Smooth muscle cell (in vitro differentiated cells): Measurements from ENCODE around the gene TAF6L. TPM values are rescaled to one million over a fixed set of nuclear protein-coding genes. Genes with fewer than 3 reads are reported as not detected.
"Not testable (repeated sequence)": the region's sequence is repeated elsewhere in the genome, so short reads cannot be mapped to it uniquely, and the experiment has no call there.

ENCODE experiments used
- DNase-seq: peaks from one replicate; lab custom pipeline; 2025; ENCODE audit not compliant: unreplicated experiment; lab: John Stamatoyannopoulos, UW
- H2AFZ ChIP-seq: fragments of 200-600 bp; sonication (generic); 2 replicates; pipeline ENCODE4 v1.6.0; 2016; ENCODE audit warnings: antibody characterized with exemption, low read depth, mild to moderate bottlenecking
- H3F3A ChIP-seq: fragments of 200-600 bp; sonication (generic); 2 replicates; pipeline ENCODE4 v1.6.0; 2017; ENCODE audit warnings: antibody characterized with exemption, low read depth
- H3K27ac ChIP-seq: fragments of 200-600 bp; sonication (generic); 2 replicates; pipeline ENCODE4 v1.5.1; 2016; ENCODE audit warnings: low read depth, mild to moderate bottlenecking
- H3K27me3 ChIP-seq: fragments of 200-600 bp; sonication (generic); 2 replicates; pipeline ENCODE4 v1.6.1; 2016; ENCODE audit warnings: low read depth, mild to moderate bottlenecking
- H3K36me3 ChIP-seq: fragments of 200-600 bp; sonication (generic); 2 replicates; pipeline ENCODE4 v1.5.1; 2016; ENCODE audit warnings: low read depth
- H3K4me1 ChIP-seq: fragments of 200-600 bp; sonication (generic); 2 replicates; pipeline ENCODE4 v1.5.1; 2016; ENCODE audit warnings: low read depth
- H3K4me2 ChIP-seq: fragments of 200-600 bp; sonication (generic); 2 replicates; pipeline ENCODE4 v1.6.0; 2016; ENCODE audit warnings: mild to moderate bottlenecking
- H3K4me3 ChIP-seq: fragments of 200-600 bp; sonication (generic); 2 replicates; pipeline ENCODE4 v1.5.1; 2016; ENCODE audit warnings: mild to moderate bottlenecking
- H3K79me2 ChIP-seq: fragments of 200-600 bp; sonication (generic); 2 replicates; pipeline ENCODE4 v1.6.0; 2016; ENCODE audit warnings: low read depth, mild to moderate bottlenecking
- H3K9ac ChIP-seq: fragments of 200-600 bp; sonication (generic); 2 replicates; pipeline ENCODE4 v1.6.0; 2016; ENCODE audit warnings: low read depth
- H3K9me3 ChIP-seq: fragments of 200-600 bp; sonication (generic); replicated peaks from 2 replicates; pipeline ENCODE4 v1.5.1; 2016; ENCODE audit warnings: low read depth
- H4K20me1 ChIP-seq: fragments of 200-600 bp; sonication (generic); 2 replicates; pipeline ENCODE4 v1.6.0; 2016; ENCODE audit warnings: low read depth
- CTCF ChIP-seq: fragments of 200-600 bp; sonication (generic); IDR thresholded peaks from 2 replicates; pipeline ENCODE4 v1.5.1; 2017; ENCODE audit warnings: borderline replicate concordance, mild to moderate bottlenecking, antibody characterized with exemption; ENCODE audit not compliant: insufficient read depth, poor library complexity, severe bottlenecking
- WGBS: methylation state at CpG from one replicate; pipeline ENCODE4 v1.1.7; 2016; ENCODE audit warnings: low lambda C conversion rate; 5-methylcytosine and 5-hydroxymethylcytosine counted together
- polyA plus RNA-seq: library from polyadenylated mRNA; unstranded; fragments of >200 nt; fragmentation: Nextera tagmentation; extraction: Ambion mirVana; gene quantifications from 2 replicates; pipeline ENCODE4 v1.2.1, GENCODE V29; 2016
- total RNA-seq: library from RNA; depleted of rRNA; stranded (reverse); fragments of >200 nt; gene quantifications from 2 replicates; pipeline ENCODE4 v1.2.3, GENCODE V29; 2014

TAF6L gene
- total and polyA plus RNA-seq, 2 experiments from 2014 or later, result 11.9 to 18.6 TPM

- WGBS, result 99% methylated on average over 4 of the region's 4 CpGs
- no peak overlapping the region for H3K27ac ChIP-seq
Measured at GRCh38 chr11:62817129-62817528, 45.9 kb downstream of the TAF6L start.

GRCh38 chr11:62823677-62824076 is 52.5 kb downstream of the TAF6L start:
- Histone ChIP-seq H3F3A (no peaks in the 10 kb centered on the region), H3K27ac (no peak overlapping the region), H3K36me3 (peaks cover 29% of the 10 kb centered on the region), H2AFZ (no peak overlapping the region), H3K4me3 (no peak overlapping the region), H3K4me1 (no peaks in the 10 kb centered on the region), H3K27me3 (no peaks in the 10 kb centered on the region), H3K4me2 (no peak overlapping the region), H4K20me1 (peaks cover 36% of the 10 kb centered on the region), H3K9me3 (no peaks in the 10 kb centered on the region), H3K9ac (no peak overlapping the region), H3K79me2 (peaks cover 31% of the 10 kb centered on the region)
- DNase-seq, result no peak
- TF ChIP-seq CTCF, result no peak
- WGBS, result 100% methylated on average over 3 of the region's 3 CpGs

More at GRCh38 chr11:62817129-62817528, 45.9 kb downstream of the TAF6L start:
- H3K9me3 ChIP-seq, result no peaks in the 10 kb centered on the region
- H2AFZ ChIP-seq, result no peak overlapping the region
- no peak for TF ChIP-seq CTCF
- H3K9ac ChIP-seq, result no peak overlapping the region
- no peaks in the 10 kb centered on the region for H3F3A ChIP-seq
- H3K4me2 ChIP-seq, result no peak overlapping the region
- H3K4me1 ChIP-seq, result no peaks in the 10 kb centered on the region
- H3K79me2 ChIP-seq, result no peaks in the 10 kb centered on the region
- peaks cover 6% of the 10 kb centered on the region for H4K20me1 ChIP-seq
- peaks cover 17% of the 10 kb centered on the region for H3K36me3 ChIP-seq
- no peak for DNase-seq
- H3K4me3 ChIP-seq, result no peak overlapping the region
- no peaks in the 10 kb centered on the region for H3K27me3 ChIP-seq

DNA sequence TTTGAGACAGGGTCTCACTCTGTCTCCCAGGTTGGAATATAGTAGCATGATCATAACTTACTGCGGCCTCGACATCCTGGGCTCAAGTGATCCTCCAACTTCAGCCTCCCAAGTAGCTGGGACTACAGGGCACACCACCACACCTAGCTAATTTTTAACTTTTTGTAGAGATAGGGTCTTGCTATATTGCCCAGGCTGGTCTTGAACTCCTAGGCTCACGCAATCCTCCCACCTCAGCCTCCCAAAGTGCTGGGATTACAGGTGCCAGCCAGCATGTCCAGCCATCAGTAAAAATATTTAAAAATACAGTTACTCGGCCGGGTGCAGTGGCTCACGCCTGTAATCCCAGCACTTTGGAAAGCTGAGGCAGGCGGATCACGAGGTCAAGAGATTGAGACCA is 56.9 kb downstream of the TAF6L start:
- not testable (repeated sequence) for H3F3A ChIP-seq, H3K9me3 ChIP-seq, H3K27ac ChIP-seq, H3K4me2 ChIP-seq, H3K9ac ChIP-seq, DNase-seq, H2AFZ ChIP-seq, H3K4me1 ChIP-seq, H3K27me3 ChIP-seq, H3K4me3 ChIP-seq
- Histone ChIP-seq H3K36me3 (peaks cover 19% of the 10 kb centered on the region), H3K79me2 (peaks cover 66% of the 10 kb centered on the region), H4K20me1 (peaks cover 64% of the 10 kb centered on the region)
- 99% methylated on average over 8 of the region's 8 CpGs for WGBS

DNA sequence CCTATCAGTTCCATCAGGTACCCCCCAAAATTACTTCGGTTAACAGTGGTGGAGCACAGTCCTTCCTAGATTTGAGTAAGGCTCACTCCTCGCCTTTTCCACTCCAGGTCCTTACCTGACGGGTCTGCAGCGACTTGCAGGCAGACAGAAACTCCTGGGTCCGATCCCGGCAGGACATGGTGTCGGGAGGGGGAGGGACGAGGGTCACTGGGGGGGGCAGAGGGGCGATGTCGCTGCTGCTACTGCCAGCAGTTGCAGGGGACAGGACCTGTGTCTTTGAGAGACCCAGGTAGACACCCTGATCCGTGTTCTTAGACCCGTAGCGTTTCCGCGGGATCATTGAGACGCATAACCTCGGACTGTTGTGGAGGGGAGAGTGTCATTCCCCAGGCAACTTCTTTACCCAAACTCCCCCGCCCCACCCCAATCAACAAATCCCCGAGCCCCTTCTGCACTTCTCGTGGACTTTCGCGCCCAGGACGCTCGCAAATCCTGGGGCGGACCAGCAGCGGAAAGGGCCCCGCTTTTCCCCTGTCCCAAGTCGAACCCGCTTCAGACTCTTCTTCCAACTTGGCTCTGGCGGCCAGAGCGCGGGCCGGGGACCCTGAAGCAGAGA is 59.8 kb downstream of the TAF6L start:
- Histone ChIP-seq H3K4me1 (peaks cover 8% of the 10 kb centered on the region), H3K9ac (peak overlapping the region; percentile 99), H3K27me3 (no peaks in the 10 kb centered on the region), H3K9me3 (no peaks in the 10 kb centered on the region), H3K4me2 (peak overlapping the region; percentile 99), H4K20me1 (peaks cover 54% of the 10 kb centered on the region), H3K4me3 (peak overlapping the region; percentile 100), H3K79me2 (peaks cover 77% of the 10 kb centered on the region), H3F3A (no peaks in the 10 kb centered on the region), H3K36me3 (peaks cover 5% of the 10 kb centered on the region), H2AFZ (no peak overlapping the region), H3K27ac (peak overlapping the region; percentile 98)
- 3% methylated on average over 31 of the region's 33 CpGs for WGBS
- TF ChIP-seq CTCF, result no peak
- DNase-seq, result no peak
